Stimulated activated CD4-positive, alpha-beta T cell treated with anti-CD3 and anti-CD28 coated beads, Interleukin-2, amount 100 ng/mL, for 24 hours (primary cell): ENCODE measurements around the gene SIGLEC11.
"Not testable (repeated sequence)": the region's sequence is repeated elsewhere in the genome, so short reads cannot be mapped to it uniquely, and the experiment has no call there.

Source experiments
- DNase-seq, 2 donors: peaks; one replicate each; pipeline ENCODE4 v3.0.0-alpha.2; 2020

SIGLEC11 gene

DNA sequence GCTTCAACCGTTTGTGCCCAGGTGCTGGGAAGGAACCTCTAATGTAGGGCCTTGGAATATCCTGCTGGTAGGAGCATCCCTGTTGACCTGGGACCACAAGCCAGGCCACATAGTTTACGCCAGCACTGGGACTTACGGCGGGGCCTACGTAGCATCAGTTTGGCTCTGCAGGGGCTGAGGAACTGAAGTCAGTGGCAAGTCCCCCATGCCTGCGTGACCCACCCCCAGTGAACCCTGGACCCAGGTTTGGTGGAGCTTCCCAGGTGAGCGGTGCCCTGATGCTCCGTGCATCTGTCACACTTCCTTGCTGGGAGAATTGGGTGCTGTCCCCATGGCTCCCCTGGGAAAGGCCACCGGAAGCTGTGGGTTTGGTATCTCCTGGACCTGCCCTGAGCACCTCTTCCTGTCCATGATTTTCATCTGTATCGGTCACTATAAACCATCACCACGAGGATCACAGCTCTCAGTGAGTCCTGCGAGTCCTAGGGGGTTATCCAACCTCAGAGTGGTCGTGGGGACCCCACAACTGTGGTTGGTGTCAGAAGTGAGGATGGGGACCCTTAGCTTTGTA lies 9.9 kb downstream of the SIGLEC11 start:
- no peak for DNase-seq

DNA sequence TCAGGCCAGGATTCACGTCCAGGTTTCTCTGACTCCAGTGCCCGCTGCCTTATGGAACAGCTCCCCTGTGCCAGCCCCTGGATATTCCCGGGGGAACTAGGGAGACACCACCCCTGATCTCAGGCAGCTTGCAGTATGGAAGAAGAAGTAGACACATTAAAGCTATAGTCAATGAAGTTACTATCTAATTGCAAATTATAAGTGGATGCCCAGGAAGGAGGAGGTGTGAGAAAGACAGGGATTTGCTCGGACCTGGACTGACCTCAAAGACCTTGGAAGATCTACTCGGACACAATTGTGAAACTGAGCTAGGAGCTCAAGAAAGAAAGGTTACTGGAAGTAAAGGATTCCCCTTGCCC lies 10.4 kb downstream of the SIGLEC11 start:
- no peak for DNase-seq

DNA sequence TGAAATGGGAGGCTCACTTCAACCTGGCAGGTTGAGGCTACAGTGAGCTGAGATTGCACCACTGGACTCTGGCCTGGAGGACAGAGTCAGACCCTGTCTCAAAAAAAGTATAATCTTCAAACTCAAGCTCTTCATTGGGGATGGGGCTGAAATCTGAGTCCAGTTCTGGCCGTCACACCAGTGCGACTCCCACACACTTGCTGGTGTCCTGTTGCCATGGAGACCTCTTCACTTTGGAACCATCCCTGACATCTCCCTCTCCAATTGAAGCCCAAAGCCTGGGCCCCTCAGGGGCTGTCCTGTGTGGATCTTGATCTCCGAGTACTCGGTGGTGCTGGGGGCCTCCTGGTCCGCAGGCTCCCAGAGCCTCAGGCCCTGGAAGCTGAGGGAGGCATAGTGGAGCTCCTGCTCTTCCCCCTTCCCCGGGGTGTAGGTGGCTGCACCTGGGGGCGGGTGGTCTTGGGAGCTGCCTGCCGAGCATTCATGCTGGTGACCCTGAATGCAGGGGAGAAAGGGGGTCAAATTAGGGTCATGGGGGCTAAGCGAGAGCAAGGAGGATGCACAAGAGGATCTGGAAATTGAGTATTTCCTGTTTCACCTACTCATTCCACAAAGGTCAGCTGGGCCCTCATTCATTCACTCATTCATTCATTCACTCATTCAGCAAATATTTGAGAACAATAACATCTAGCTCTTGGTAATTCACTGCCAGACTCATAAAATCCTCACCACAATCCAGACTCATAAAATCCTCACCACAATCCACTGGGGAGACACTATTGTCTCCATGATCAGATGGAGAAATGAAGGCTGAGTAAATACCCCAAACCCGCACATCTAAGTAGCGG lies 11.0 kb downstream of the SIGLEC11 start:
- no peak for DNase-seq

- no peak for DNase-seq
These were observed 14.6 kb downstream of the SIGLEC11 start for GRCh38 chr19:49946415-49946814.

DNA sequence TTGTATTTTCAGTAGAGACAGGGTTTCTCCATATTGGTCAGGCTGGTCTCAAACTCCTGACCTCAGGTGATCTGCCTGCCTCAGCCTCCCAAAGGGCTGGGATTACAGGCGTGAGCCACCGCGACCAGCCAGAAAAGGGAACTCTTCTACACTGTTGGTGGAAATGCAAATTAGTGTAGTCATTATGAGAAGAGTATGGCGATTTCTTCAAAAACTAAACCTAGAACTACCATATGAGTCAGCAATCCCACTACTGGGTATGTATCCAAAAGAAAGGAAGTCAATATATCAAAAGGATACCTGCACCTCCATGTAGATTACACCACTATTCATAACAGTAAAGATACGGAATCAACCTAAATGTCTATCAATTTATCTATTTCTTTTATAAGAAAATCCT lies 16.4 kb downstream of the SIGLEC11 start:
- not testable (repeated sequence) for DNase-seq

DNA sequence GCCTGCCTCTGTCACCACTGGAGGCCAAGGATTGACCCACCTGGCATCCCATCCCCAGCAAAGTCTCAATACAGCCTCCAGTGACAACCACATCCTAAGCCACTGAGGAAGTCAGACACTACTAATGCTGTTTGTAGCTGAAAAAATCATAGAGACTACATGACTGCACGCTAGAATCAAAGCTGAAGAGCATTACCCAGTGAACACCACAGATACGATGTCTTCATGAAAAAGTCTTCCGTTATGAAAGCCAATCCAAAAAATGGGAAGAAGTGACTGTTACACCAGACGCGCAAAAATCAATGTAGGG lies 20.5 kb downstream of the SIGLEC11 start:
- no peak for DNase-seq

DNA sequence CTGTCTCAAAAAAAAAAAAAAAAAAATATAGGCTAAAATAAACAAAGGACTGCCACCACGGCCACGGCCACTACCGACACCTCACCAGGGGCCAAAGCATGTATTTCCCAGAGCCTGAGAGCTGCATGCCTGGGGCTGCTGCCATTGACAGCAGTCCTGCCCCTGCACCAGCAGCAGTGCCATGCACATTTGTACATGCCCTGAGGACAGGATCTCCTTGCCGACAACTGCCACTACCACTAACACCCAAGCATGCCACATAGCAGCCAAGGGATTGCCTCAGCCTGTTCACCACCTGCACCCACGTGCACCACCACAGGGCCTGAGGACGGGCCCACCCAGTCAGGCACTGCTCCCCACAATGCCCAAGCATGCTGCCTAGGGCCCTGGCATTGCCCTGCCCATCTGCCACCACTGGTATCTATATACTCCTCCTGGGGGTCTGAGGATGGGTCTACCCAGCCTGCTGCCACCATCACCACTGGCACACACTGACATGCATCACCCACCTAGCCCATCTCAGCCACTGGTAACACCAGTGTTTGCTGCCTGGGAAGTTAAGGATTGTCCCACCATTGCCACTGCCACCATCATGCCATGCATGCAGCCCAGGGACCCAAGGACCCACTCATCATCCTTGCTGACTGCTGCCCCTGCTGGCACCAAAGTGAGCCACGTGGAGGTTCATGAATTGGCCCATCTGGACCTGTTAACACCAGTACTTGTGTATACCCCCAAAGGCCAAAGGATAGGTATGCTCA lies 21.1 kb downstream of the SIGLEC11 start:
- DNase-seq: no peak

DNA sequence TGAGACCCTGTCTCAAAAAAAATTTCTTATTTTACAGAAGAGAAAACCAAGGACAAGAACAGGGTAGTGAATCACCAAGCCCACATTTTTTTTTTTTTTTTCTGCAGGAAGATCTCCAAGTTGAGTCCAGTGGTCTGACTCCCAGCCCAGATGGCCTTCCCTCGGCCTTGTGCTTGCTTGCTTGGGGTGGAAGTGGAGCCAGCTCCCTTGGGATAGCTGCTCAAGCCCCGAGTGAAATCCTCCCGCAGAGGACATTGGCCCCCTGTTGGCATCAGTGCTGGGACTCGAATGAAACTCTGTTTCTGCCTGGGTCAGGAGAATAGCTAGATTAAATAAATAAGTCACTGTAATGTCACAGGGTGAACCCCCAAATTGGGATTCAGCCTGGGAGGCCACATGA lies 22.3 kb downstream of the SIGLEC11 start:
- DNase-seq: no peak

DNA sequence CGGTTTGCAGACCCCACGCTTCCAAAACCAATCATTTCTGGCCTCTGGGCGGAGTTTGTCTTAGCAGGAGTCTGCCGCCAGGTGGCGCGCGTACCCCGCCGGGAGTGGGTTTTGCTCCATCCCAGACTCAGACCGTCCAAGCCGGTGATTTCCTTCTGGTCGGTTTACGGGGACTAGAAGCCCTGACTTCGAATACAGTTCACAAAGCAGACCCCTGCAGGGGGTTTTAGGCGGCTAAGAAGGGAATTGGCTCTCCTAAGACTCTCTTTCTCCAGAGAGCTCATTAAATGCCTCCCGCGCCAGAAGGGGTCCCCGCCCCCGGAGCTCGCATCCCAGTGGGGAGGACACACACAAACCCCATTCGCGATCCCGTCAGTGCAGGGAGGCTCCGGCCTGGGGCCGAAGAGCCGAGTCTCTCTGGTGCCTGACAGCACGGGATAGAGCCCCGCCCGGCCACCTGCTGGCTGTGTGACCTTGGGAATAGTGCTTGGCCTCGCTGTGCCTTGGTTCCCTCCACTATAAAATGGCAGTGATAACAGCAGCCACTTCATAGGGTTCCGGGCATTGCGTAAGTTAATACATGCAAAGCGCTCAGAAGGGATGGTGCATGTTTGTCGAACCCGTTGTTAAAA lies 23.1 kb downstream of the SIGLEC11 start:
- DNase-seq: peak; percentile 87 to 88

DNA sequence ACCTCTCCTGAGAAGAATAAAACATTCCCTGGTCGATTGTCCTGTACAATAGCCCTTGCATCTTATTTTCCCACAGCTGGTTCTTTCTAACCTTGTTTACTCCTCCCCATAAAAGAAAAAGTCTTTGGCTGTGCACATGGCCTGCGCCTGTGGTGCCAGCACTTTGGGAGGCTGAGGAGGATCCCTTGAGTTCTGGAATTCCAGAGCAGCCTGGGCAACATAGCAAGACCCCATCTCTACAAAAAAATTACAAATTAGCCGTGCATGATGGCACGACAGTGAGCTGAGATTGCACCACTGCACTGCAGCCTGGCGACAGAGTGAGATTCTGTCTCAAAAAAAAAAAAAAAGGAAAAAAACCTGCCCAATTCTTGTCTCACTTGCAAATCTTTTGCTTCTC lies 24.4 kb downstream of the SIGLEC11 start:
- DNase-seq: no peak

DNA sequence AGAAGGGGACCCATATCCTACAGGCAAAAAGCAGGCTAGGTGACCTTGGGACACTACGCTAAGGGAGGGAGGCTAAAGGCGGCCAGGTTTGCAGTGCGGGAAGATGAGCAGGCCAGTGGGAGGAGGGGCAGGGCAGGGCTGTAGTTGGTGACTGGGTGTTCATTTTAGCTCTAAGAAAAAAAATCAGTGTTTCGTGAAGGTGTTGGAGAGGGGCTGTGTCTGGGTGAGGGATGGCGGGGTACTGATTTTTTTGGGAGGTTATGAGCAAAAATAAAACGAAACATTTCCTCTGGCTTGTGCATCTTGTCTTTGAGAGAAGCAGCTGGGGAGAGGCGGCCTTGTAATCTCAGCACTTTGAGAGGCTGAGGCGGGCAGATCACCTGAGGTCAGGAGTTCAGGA lies 27.3 kb downstream of the SIGLEC11 start:
- DNase-seq: no peak

- DNase-seq: peak in 1 of 2 donors; percentile 42
These were observed 28.2 kb downstream of the SIGLEC11 start for GRCh38 chr19:49932731-49933131.

GRCh38 chr19:49932041-49932451 lies 28.9 kb downstream of the SIGLEC11 start:
- DNase-seq: no peak

DNA sequence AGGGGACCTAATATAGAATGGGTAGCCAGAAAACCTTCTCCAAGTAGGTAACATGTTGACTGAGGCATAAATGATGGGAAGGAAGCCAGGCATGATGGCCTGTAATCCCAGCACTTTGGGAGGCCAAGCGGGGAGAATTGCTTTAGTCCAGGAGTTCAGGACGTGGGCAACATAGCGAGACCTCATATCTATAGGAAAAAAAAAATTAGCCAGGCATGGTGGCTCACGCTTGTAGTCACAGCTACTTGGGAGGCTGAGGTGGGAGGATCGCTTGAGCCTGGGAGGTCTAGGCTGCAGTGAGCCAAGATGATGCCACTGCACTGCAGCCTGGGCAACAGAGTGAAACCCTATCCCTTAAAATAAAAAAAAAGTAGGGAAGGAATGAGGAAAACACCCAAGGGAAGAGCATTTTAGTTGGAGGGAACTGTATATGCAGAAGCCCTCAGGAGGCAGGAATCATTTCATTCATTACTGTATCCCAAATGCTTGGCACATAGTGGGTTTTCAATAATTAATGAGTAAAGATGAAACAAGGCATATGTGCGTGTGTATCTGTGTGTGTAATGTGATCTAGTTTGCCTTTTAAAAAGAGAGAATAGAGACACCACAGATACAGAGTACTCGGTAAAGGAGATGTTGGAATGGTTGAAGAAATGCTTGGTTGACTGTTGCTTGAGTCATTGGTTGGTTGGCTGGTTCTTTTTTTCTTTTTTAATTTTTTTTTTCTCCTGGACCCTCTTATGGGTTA lies 29.5 kb downstream of the SIGLEC11 start:
- DNase-seq: no peak

DNA sequence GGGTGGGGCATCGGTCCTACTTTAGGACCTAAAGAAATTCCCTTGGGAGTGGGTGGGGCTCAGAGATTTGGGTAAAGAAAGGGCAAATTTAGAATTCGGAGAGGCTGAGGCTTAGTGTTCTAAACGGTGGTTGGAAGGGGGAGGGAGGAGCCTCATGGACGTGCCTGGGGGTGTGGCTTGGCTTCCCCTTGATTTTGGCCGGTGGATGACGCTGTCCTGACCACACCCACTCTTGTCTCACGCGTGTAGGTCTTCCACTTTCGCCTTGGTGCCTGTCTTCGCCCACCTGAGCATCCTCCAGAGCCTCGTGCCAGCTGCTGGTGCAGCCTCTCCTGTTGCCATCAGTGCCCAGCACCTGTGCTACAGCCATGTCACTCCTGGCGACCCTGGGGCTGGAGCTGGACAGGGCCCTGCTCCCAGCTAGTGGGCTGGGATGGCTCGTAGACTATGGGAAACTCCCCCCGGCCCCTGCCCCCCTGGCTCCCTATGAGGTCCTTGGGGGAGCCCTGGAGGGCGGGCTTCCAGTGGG lies 30.4 kb downstream of the SIGLEC11 start:
- DNase-seq: no peak

DNA sequence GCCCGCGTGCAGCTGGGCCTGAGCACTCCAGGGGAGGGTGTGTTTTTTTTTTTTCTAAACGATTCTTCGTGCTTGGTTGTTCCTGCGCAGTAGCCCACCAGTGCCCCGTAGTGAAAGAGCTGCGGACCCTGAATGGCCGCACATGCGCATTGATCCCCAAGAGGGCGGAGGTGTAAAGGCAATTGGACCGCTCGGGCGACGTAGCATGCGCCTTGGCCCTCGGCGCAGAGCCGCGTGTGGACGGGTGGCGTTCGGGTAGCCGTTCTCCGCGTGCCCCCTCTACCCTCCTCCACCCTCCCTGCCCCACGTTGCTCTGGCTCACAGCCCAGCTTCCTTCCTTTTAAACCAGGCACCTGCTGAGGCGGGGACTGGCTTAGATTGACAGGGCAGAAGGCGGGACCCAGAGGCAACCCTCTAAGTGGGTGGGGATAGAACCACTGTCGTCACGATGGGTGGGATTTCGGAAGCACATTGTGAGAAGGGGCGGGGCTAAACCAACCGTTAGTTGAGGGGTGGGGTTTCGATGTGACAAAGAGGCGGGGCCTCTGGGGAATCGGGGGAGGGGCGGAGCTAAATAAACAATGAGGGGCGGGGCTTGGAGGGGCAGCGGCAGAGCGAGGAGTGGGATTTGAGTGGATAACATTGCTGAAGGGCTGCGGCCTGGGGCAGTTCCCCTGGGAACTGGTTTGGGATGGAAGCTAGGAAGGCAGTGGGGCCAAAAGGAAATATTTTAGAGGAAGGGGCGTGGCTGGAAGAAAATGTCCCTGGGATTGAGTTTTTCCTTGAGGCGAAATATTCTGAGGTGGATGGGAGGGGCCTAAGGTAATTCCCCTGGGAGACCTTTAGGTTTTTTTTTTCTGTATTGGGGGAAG lies 31.1 kb downstream of the SIGLEC11 start:
- DNase-seq: peak; percentile 91 to 93

- peak; percentile 95 to 96 for DNase-seq
These were observed 31.8 kb downstream of the SIGLEC11 start, which contains the start of the genes ATF5 and NUP62 for GRCh38 chr19:49929121-49929610. Gene ATF5, plus strand, starts transcription at chr19:49929205. Its CDS starts 1,646 bp downstream, at chr19:49930851. Gene NUP62, minus strand, starts transcription at chr19:49929504. Its CDS starts 19,697 bp downstream, at chr19:49909807.

GRCh38 chr19:49927526-49928264 lies 33.3 kb downstream of the SIGLEC11 start:
- no peak for DNase-seq

GRCh38 chr19:49926515-49926914 lies 34.5 kb downstream of the SIGLEC11 start:
- DNase-seq: no peak

DNA sequence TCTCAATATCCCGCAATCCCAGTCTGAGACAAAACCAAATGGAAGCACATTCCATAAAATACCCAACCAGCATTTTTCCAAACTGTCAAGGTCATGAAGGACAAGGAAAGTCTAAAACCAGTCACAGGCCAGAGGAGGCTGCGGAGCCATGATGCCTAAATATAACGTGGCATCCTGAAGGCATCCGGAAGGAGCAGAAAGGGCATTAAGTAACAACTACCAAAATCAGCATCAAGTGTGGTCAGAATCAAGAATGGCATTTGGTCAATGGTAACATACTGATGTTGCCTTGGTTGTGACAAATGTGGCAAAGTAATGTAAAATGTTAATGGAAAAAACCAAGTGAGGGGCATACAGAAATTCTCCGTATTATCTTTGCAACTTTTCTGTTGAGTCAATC lies 35.5 kb downstream of the SIGLEC11 start:
- no peak for DNase-seq

- not testable (repeated sequence) for DNase-seq
These were observed 36.1 kb downstream of the SIGLEC11 start for GRCh38 chr19:49924881-49925210.
